Endothelial cell of umbilical vein (primary cell): ENCODE measurements around the gene NMB. TPM values are rescaled to one million over a fixed set of nuclear protein-coding genes. Genes with fewer than 3 reads are reported as not detected.

Source experiments
- BruUV-seq: library from RNA; stranded (reverse); fragments of 400-500 nt; replicated peaks from 2 replicates; lab custom pipeline; 2021; lab: Mats Ljungman, UMichigan
- CTCF ChIA-PET: fragments of 300-600, 350-600 bp; sonication (Branson Sonifier 250); formaldehyde crosslinking; loops from one replicate; lab custom pipeline; 2021; ENCODE audit warnings: antibody characterized with exemption, inconsistent platforms; lab: Charles Lee
- POLR2A ChIA-PET: fragments of 300-600, 350-600 bp; sonication (Branson Sonifier 250); formaldehyde crosslinking; loops from one replicate; lab custom pipeline; 2021; ENCODE audit warnings: antibody characterized with exemption, inconsistent platforms; lab: Charles Lee
- DNase-seq: peaks from one replicate; pipeline ENCODE4 v3.0.0-alpha.2; 2011; ENCODE audit warnings: low read depth, low spot score
- FAIRE-seq: peaks from 2 replicates; lab custom pipeline; 2011; peaks lifted over from hg19 to GRCh38; lab: Jason Lieb, UNC
- H2AFZ ChIP-seq: 2 replicates; pipeline ENCODE4 v1.6.0; 2012; ENCODE audit warnings: low read depth, low read length, control low read depth, inconsistent platforms
- H3K27ac ChIP-seq: 2 replicates; pipeline ENCODE4 v1.5.1; 2011; ENCODE audit warnings: low read depth, mild to moderate bottlenecking, control low read depth, low read length, moderate library complexity; ENCODE audit not compliant: insufficient read depth
- H3K27me3 ChIP-seq, 2 experiments: 2 replicates each; pipeline versions ENCODE4 v1.6.0 to v1.6.1; 2011; ENCODE audit warnings: low read length in 2 of 2, mixed read lengths in 1 of 2; ENCODE audit not compliant: control insufficient read depth in 2 of 2, insufficient read depth in 2 of 2
- H3K36me3 ChIP-seq, 2 experiments: 2 replicates in 1 of 2; 3 replicates in 1 of 2; pipeline ENCODE4 v1.5.1; 2011; ENCODE audit warnings: low read length in 2 of 2, mild to moderate bottlenecking in 1 of 2, moderate library complexity in 1 of 2; ENCODE audit not compliant: control insufficient read depth in 2 of 2, insufficient read depth in 2 of 2; ENCODE audit errors: extremely low read depth in 1 of 2
- H3K4me1 ChIP-seq: 3 replicates; pipeline ENCODE4 v1.5.1; 2011; ENCODE audit warnings: mild to moderate bottlenecking, low read length; ENCODE audit not compliant: control insufficient read depth, insufficient read depth; ENCODE audit errors: extremely low read depth
- H3K4me2 ChIP-seq: 2 replicates; pipeline ENCODE4 v1.6.1; 2011; ENCODE audit warnings: low read length, control low read depth, mixed read lengths; ENCODE audit not compliant: insufficient read depth
- H3K4me3 ChIP-seq, 3 experiments: fragments of 200-600 bp in 1 of 3; sonication (generic), shearing (Covaris generic) in 1 of 3; replicated peaks in 1 of 3; 2 replicates each; pipeline ENCODE4 v1.5.1; 2011 to 2016; ENCODE audit warnings: control low read depth in 3 of 3, low read length in 3 of 3, mild to moderate bottlenecking in 2 of 3, inconsistent platforms in 1 of 3, low read depth in 1 of 3, moderate library complexity in 1 of 3; ENCODE audit not compliant: insufficient read depth in 1 of 3
- H3K79me2 ChIP-seq: 2 replicates; pipeline ENCODE4 v1.6.0; 2012; ENCODE audit warnings: low read length, inconsistent platforms; ENCODE audit not compliant: control insufficient read depth, insufficient read depth
- H3K9ac ChIP-seq: replicated peaks from 2 replicates; pipeline ENCODE3; 2011; ENCODE audit warnings: low read length, control low read depth; ENCODE audit not compliant: insufficient read depth; ENCODE audit errors: extremely low read depth
- H3K9me1 ChIP-seq: replicated peaks from 3 replicates; pipeline ENCODE4 v1.6.0; 2011; ENCODE audit warnings: mild to moderate bottlenecking, low read length; ENCODE audit not compliant: control insufficient read depth, insufficient read depth; ENCODE audit errors: extremely low read depth
- H3K9me3 ChIP-seq: replicated peaks from 2 replicates; pipeline ENCODE4 v1.5.1; 2012; ENCODE audit warnings: low read length, inconsistent platforms; ENCODE audit not compliant: control insufficient read depth, insufficient read depth
- H4K20me1 ChIP-seq: replicated peaks from 2 replicates; pipeline ENCODE3; 2011; ENCODE audit warnings: mild to moderate bottlenecking, low read length; ENCODE audit not compliant: control insufficient read depth, insufficient read depth; ENCODE audit errors: extremely low read depth
- CTCF ChIP-seq, 2 donors: IDR thresholded peaks; 1 replicate in 1 of 2; 2 replicates in 1 of 2; pipeline ENCODE4 v1.5.1; 2011; ENCODE audit warnings: low read length in 2 of 2, mild to moderate bottlenecking in 2 of 2, moderate library complexity in 2 of 2, control low read depth in 1 of 2, inconsistent platforms in 1 of 2, low read depth in 1 of 2; ENCODE audit not compliant: insufficient read depth in 1 of 2; ENCODE audit errors: extremely low read depth in 1 of 2
- EZH2 ChIP-seq: IDR thresholded peaks from 2 replicates; pipeline ENCODE4 v1.6.1; 2012; ENCODE audit warnings: borderline replicate concordance, low read depth, mild to moderate bottlenecking, moderate library complexity, low read length, inconsistent platforms; ENCODE audit not compliant: severe bottlenecking
- MAX ChIP-seq: IDR thresholded peaks from 2 replicates; pipeline ENCODE4 v1.6.1; 2011; ENCODE audit not compliant: insufficient read depth, insufficient read length
- POLR2AphosphoS5 ChIP-seq: IDR thresholded peaks from 2 replicates; pipeline ENCODE4 v1.6.1; 2012; ENCODE audit warnings: low read depth, mild to moderate bottlenecking, control low read depth, low read length, moderate library complexity; ENCODE audit not compliant: insufficient read depth
- dilution Hi-C: fragments of 300-500 bp; cut with MboI; formaldehyde crosslinking; loops from one replicate; pipeline ENCODE4 v1.15.0; 2019; ENCODE audit warnings: low sequenced_read_pairs; ENCODE audit not compliant: extremely low pct_ligation_motif_present
- intact Hi-C: fragments of 100-400 bp; cut with micrococcal nuclease; formaldehyde crosslinking; loops from one replicate; pipeline ENCODE4 v1.10.0; 2022
- polyA plus RNA-seq, 4 experiments: library from polyadenylated mRNA; depleted of rRNA in 3 of 4; stranded (reverse) in 3 of 4; unstranded in 1 of 4; fragments of >200 nt; gene quantifications; 2 replicates each; pipeline versions ENCODE4 v1.2.1 to v1.2.3, GENCODE V29; 2011 to 2012; ENCODE audit warnings: missing spikeins in 1 of 4
- total RNA-seq: library from RNA; stranded (reverse); gene quantifications from 2 replicates; pipeline ENCODE4 v1.2.3, GENCODE V29; 2021

Gene NMB
- total and polyA plus RNA-seq, 2 donors (not counting 3 experiments of a cell fraction or from before 2014, with no cell fraction given) = 7.8 to 9.8 TPM

- intact Hi-C loops = loop anchor here (1.0 kb wide), 1 partner anchor 50 kb away; no protein-coding TSS in a partner anchor
- BruUV-seq = no TSS peak
These were observed 19.9 kb downstream of the NMB start for GRCh38 chr15:84638103-84638502.

More at GRCh38 chr15:84638103-84638502, 19.9 kb downstream of the NMB start:
- CTCF ChIA-PET = interaction anchor here (1.2 to 2.8 kb wide), 3 partner anchors 37 to 290 kb away, joined by 3 to 12 read pairs (median 4); partner anchors contain the start of gene ZSCAN2
- Histone ChIP-seq H3K9me1 (no peaks in the 10 kb centered on the region), H4K20me1 (no peaks in the 10 kb centered on the region), H3K9me3 (no peaks in the 10 kb centered on the region), H3K27ac (no peak overlapping the region), H3K36me3 (peaks cover 3 to 16% of the 10 kb centered on the region in 2 experiments), H2AFZ (no peak overlapping the region), H3K79me2 (peaks cover 3% of the 10 kb centered on the region), H3K4me1 (peaks cover 7% of the 10 kb centered on the region), H3K4me3 (no peak overlapping the region), H3K4me2 (no peak overlapping the region), H3K9ac (no peak overlapping the region), H3K27me3 (no peaks in the 10 kb centered on the region)
- FAIRE-seq (no peak), DNase-seq (no peak)
- dilution Hi-C loops = no loop called here
- POLR2A ChIA-PET = no interaction called here
- TF ChIP-seq EZH2 (no peak), POLR2AphosphoS5 (no peak), CTCF (IDR thresholded peaks at IDR 0.05; ENCODE audit: extremely low read depth in 1 of 2, insufficient read depth in 1 of 2, low read depth in 1 of 2, low read length in 2 of 2) (no peak), MAX (no peak)
